NT2/D1 (cell line): Measurements from ENCODE around the gene CABP2.
"Not testable (repeated sequence)": the region's sequence is repeated elsewhere in the genome, so short reads cannot be mapped to it uniquely, and the experiment has no call there.

Experiments
- DNase-seq: peaks from one replicate; pipeline ENCODE4 v3.0.0-alpha.2; 2011; ENCODE audit warnings: low read depth, low spot score
- H3K27me3 ChIP-seq: 2 replicates; pipeline ENCODE4 v1.6.0; 2011; ENCODE audit warnings: mild to moderate bottlenecking; ENCODE audit not compliant: insufficient read length, insufficient read depth
- H3K36me3 ChIP-seq: 2 replicates; pipeline ENCODE4 v1.6.1; 2011; ENCODE audit warnings: mild to moderate bottlenecking, low read length, mixed read lengths; ENCODE audit not compliant: insufficient read depth, insufficient read length
- H3K4me1 ChIP-seq: 2 replicates; pipeline ENCODE4 v1.5.1; 2011; ENCODE audit not compliant: insufficient read depth, insufficient read length
- H3K4me3 ChIP-seq: 2 replicates; pipeline ENCODE4 v1.5.1; 2011; ENCODE audit warnings: low read depth; ENCODE audit not compliant: insufficient read length
- H3K9ac ChIP-seq: 2 replicates; pipeline ENCODE4 v1.6.0; 2011; ENCODE audit warnings: low read depth; ENCODE audit not compliant: insufficient read length
- H3K9me3 ChIP-seq: 2 replicates; pipeline ENCODE4 v1.5.1; 2011; ENCODE audit warnings: mild to moderate bottlenecking, low read length; ENCODE audit not compliant: insufficient read depth
- SUZ12 ChIP-seq: IDR thresholded peaks from 2 replicates; pipeline ENCODE4 v1.6.1; 2011; ENCODE audit not compliant: insufficient read length, insufficient read depth; ENCODE audit errors: extremely low read depth
- YY1 ChIP-seq: IDR thresholded peaks from 2 replicates; pipeline ENCODE4 v1.6.1; 2011; ENCODE audit not compliant: insufficient read length, insufficient read depth
- ZNF274 ChIP-seq: IDR thresholded peaks from 2 replicates; pipeline ENCODE4 v1.6.1; 2011; ENCODE audit warnings: mild to moderate bottlenecking, low read depth, low read length

CABP2 gene

DNA sequence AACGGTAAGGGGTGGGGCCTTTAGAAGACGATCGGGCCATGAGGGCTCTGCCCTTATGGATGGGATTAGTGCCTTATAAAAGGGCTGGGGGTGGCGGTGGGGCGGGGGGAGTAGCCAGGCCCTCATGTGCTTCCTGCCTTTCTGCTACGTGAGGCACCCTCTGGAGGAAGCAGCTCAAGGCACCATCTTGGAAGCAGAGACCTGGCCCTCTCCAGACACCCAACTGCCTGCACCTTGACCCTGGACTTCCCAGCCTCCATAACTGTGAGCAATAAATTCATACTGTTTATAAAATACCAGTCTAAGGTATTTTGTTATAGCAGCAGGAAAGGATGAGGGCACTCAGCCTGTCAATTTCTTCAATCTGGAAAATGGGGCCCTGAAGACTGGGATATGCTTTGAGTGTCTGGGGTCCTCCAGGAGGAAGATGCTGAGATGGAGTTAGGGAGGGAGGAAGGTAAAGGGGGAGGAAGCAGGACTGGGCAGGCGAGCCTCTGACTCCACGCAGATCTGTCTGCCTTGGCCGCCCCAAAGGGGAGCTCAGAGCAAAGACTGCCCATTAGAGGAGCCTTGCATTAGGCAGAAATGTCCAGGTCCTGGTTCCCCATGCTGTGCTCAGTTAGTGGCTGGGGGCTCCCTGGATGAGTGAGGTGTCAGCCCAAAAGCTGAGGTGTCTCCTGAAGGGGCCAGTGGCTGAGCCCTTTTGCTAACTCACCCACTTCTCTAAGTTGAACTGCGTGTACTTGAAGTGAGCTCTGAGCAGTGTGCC is 5.3 kb downstream of the CABP2 start:
- no peak for DNase-seq
- peaks cover 8% of the 10 kb centered on the region for H3K27me3 ChIP-seq
- H3K36me3 ChIP-seq = no peaks in the 10 kb centered on the region
- H3K9ac ChIP-seq = no peak overlapping the region
- H3K4me1 ChIP-seq = peaks cover 3% of the 10 kb centered on the region
- no peak overlapping the region for H3K4me3 ChIP-seq
- H3K9me3 ChIP-seq = no peaks in the 10 kb centered on the region
- TF ChIP-seq SUZ12 (no peak), YY1 (no peak), ZNF274 (no peak)

DNA sequence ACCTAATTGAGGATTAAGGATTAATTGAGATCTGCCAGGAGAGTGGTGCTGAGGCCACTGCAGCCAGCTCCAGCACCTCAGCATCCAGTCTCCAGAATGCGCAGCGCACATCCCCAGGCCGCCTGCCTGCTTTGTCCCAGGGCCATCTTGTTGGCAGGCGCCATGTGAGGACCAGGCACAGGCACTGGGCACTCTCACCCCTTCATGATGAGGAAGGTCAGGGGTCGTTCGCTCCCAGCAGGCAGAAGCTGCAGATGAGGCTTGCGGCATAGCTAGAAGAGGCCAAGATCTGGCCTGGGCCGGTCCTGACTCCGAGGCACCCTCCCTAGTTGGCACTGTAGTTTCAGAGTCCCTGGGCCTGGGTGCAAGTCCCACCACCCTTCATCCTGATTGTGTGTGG is 6.4 kb downstream of the CABP2 start:
- Histone ChIP-seq H3K9me3 (no peaks in the 10 kb centered on the region), H3K4me3 (no peak overlapping the region), H3K27me3 (peaks cover 8% of the 10 kb centered on the region), H3K36me3 (no peaks in the 10 kb centered on the region), H3K4me1 (peaks cover 3% of the 10 kb centered on the region), H3K9ac (no peak overlapping the region)
- DNase-seq = no peak
- TF ChIP-seq SUZ12 = no peak

DNA sequence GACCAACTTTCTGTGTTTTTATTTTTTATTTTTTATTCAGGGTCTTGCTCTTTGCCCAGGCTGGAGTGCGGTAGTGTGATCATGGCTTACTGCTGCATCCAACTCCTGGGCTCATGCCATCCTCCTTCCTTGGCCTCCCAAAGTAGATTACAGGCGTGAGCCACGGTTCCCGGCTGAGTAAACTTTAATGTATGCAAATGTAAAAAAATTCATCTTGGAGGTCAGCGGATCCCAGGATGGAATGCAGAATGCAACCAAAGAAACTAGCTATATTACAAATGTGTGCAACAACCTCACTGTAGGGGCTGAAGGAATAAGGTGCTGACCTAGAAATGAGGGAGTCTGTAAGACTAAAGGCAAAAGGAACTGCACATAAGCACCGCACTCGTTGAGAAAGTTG is 9.1 kb downstream of the CABP2 start:
- H3K9me3 ChIP-seq = no peaks in the 10 kb centered on the region
- no peak for TF ChIP-seq YY1
- TF ChIP-seq SUZ12 = no peak
- TF ChIP-seq ZNF274 = no peak
- no peak overlapping the region for H3K9ac ChIP-seq
- peaks cover 4% of the 10 kb centered on the region for H3K27me3 ChIP-seq
- DNase-seq = no peak
- H3K4me3 ChIP-seq = no peak overlapping the region
- H3K4me1 ChIP-seq = no peaks in the 10 kb centered on the region
- H3K36me3 ChIP-seq = no peaks in the 10 kb centered on the region

DNA sequence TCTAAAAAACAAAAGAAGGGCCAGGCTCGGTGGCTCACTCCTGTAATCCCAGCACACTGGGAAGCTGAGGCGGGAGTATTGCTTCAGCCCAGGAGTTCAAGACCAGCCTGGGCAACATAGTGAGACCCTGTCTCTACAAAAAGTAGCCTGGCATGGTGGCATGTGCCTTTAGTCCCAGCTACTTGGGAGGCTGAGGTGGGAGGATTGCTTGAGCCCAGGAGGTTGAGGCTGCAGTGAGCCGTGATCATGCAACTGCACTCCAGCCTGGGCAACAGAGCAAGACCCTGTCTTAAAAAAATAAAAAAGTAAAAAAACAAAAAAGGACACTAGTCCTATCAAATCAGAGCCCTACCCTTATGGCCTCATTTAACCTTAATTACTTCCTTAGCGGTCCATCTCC is 11.7 kb downstream of the CABP2 start:
- DNase-seq, H3K36me3 ChIP-seq, H3K9ac ChIP-seq, H3K9me3 ChIP-seq, H3K4me3 ChIP-seq, H3K27me3 ChIP-seq, H3K4me1 ChIP-seq: not testable (repeated sequence)

DNA sequence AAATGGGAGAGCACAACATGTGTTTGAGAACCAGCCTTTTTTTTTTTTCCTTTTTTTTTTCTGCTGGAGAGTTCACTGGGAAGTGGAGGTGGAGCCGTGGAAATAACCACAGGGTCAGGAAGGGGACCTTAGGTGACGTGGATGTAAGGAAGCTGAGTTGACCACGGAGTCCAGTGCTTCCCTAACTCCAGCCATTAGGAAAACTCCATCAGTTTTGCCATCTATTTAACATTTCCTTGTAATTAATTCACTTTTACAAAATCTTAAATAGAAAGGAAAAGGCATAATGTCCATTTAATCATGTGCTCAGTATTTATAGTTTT is 13.3 kb downstream of the CABP2 start:
- peaks cover 4% of the 10 kb centered on the region for H3K27me3 ChIP-seq
- no peaks in the 10 kb centered on the region for H3K9me3 ChIP-seq
- H3K36me3 ChIP-seq = peaks cover 12% of the 10 kb centered on the region
- H3K9ac ChIP-seq = no peak overlapping the region
- H3K4me3 ChIP-seq = no peak overlapping the region
- DNase-seq = no peak
- peaks cover 19% of the 10 kb centered on the region for H3K4me1 ChIP-seq
- TF ChIP-seq YY1 (no peak), SUZ12 (no peak), ZNF274 (no peak)

DNA sequence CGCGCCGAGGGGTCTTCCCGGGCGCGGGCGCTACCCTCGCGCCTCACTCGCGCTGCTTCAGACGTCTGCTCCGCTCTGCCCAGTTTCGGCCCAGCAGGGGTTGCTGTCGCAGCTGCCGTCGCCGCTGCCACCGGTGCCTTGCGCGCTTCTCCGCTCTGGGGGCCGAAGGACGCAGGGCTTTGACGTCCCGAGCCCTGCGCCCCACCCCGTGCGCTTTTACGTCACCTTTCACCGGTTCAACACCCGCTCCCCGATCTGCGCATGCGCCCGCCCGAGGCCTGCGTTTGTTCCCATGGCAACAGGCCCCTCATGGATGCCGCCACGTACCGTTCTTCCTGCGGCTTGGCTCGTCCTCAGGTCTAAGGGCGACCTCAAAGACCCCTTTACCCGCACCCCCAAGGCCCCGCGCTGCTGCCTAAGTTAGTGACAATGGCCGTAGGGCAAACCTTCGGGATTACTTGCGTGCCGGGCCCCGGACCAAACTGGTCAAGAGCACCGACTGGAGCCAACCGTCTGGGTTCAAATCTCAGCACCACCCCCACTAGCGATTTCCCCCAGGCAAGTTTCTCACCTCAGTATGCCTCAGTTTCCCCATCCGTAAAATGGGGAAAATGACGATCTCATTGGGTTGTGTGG is 14.6 kb downstream of the CABP2 start:
- H3K9ac ChIP-seq = peak overlapping the region; percentile 86
- H3K4me1 ChIP-seq = peaks cover 19% of the 10 kb centered on the region
- H3K4me3 ChIP-seq = peak overlapping the region; percentile 97
- H3K9me3 ChIP-seq = no peaks in the 10 kb centered on the region
- DNase-seq = peak; percentile 97
- H3K36me3 ChIP-seq = peaks cover 12% of the 10 kb centered on the region
- TF ChIP-seq SUZ12 (no peak), ZNF274 (no peak), YY1 (peak; percentile 44)
- H3K27me3 ChIP-seq = peaks cover 10% of the 10 kb centered on the region

DNA sequence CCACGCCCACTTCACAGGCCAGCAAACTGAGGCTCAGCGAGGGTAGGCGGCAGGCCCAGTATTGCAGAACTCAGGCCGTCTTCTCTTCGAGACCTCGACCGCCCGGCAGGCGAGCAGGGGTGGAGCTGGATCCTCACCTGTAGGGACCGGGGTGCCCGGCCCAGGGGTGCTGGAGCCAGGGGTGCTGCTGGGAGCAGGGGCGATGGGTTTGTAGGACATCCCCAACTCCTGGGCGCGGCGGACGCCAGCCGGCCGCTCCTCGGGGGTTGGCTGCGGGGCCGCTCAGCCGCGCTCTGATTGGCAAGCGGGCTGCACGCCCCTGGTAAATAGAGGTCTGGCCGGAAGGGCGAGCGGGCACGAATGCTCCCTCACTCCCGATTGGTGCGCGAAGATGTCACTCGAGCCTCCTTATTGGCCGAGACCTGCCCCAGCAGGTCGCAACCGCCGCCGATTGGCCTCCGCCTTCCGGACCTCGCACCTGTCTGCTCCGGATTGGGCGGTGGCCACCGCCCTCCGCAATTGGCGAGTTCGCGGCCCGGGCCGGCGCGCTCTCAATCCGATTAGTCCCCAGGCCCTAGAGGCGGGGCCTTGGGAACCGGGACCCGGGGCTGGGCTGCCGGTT is 15.3 kb downstream of the CABP2 start, which contains the start of gene CDK2AP2:
CDK2AP2 (minus strand) TSS at position 299 of the 622 bp plus-strand sequence; CDS start at position 219, 80 bp downstream.
- Histone ChIP-seq H3K27me3 (peaks cover 12% of the 10 kb centered on the region), H3K4me1 (peaks cover 25% of the 10 kb centered on the region)

More for the DNA sequence above, 15.3 kb downstream of the CABP2 start, which contains the start of gene CDK2AP2:
- peak; percentile 99 for DNase-seq
- Histone ChIP-seq H3K9ac (peak within 1 kb of the TSS; percentile 86), H3K9me3 (no peaks in the 10 kb centered on the region), H3K36me3 (peaks cover 16% of the 10 kb centered on the region), H3K4me3 (peak within 1 kb of the TSS; percentile 97)
- TF ChIP-seq SUZ12 (no peak), ZNF274 (no peak), YY1 (no peak)
